ENCODE results near the gene RASGRP4. TPM values are rescaled to one million over a fixed set of nuclear protein-coding genes. Genes with fewer than 3 reads are reported as not detected.

The RASGRP4 gene
- total RNA-seq, 1 experiment from 2014 or later = not detected

DNA sequence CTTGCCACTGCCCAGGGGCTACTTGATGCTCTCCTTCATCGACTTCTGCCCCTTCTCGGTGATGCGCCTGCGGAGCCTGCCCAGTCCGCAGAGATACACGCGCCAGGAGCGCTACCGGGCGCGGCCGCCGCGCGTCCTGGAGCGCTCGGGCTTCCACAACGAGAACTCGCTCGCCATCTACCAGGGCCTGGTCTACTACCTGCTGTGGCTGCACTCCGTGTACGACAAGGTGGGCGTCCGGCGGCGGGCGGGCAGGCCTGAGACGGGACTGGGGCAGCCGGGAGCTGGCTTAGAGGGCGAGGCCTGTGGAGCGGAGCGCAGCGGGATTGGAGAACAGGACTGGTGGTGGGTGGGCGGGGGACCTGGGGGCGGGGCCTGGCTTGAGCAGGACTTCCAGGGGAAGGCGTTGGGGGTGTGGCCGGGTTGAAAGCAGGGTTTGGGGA, 64.4 kb downstream of the RASGRP4 start:
- H3K9ac ChIP-seq (ENCODE audit: low read length) = peak overlapping the region; percentile 46; the same call in 1 of the 2 replicates
- H4K20me1 ChIP-seq (ENCODE audit: insufficient read depth) = no peaks in the 10 kb centered on the region
- DNase-seq (ENCODE audit: low read depth, low spot score) (peak; percentile 73), ATAC-seq (peak; percentile 87)
- H3K4me3 ChIP-seq (replicated peaks in 1 of 2; ENCODE audit: low read depth in 1 of 2, low read length in 2 of 2) = peak overlapping the region; percentile 55 to 68
- no TSS peak for BruUV-seq (replicated peaks)
- ChIA-PET CTCF (interaction anchor here (1.0 kb wide), 1 partner anchor 26 kb away, joined by 3 read pairs; the partner anchor contains the start of gene GGN), POLR2A (interaction anchor here (1.7 to 2.3 kb wide), 2 partner anchors 12 to 26 kb away, joined by 7 to 12 read pairs; partner anchors contain the start of genes GGN and PSMD8), RAD21 (ENCODE audit: low non-redundant PET in 1 of 2, low total read pairs in 2 of 2, uncharacterized antibody in 2 of 2, unreplicated experiment in 2 of 2) (no interaction called here)
- H3K27ac ChIP-seq (ENCODE audit: low read depth, low read length) = peak overlapping the region; percentile 74; the same call in 1 of the 2 replicates
- no peaks in the 10 kb centered on the region for H3K79me2 ChIP-seq (ENCODE audit: insufficient read depth, low read length)
- peak overlapping the region; percentile 92 for H2AFZ ChIP-seq (ENCODE audit: low read depth, low read length, poor library complexity, severe bottlenecking)
- intact Hi-C loops (cut with micrococcal nuclease) = no loop called here
- no peaks in the 10 kb centered on the region for H3K9me2 ChIP-seq (ENCODE audit: insufficient read depth)
- H3K9me3 ChIP-seq (ENCODE audit: control insufficient read depth in 1 of 2, insufficient read depth in 1 of 2, low read depth in 1 of 2, low read length in 2 of 2) = no peaks in the 10 kb centered on the region
- peaks cover 8 to 20% of the 10 kb centered on the region in 2 experiments; a peak in 3 of 4 replicates for H3K4me1 ChIP-seq (ENCODE audit: control insufficient read depth in 1 of 2, insufficient read depth in 2 of 2, low read length in 2 of 2)
- H3K4me2 ChIP-seq (ENCODE audit: low read length) = peak overlapping the region; percentile 99
- peaks cover 11% of the 10 kb centered on the region; the same call in 1 of the 2 replicates for H3K27me3 ChIP-seq (ENCODE audit: insufficient read depth, low read length)
- H3K36me3 ChIP-seq (ENCODE audit: control insufficient read depth in 1 of 2, insufficient read depth in 2 of 2, low read length in 2 of 2) = no peaks in the 10 kb centered on the region
- TF ChIP-seq POLR2AphosphoS5 (IDR thresholded peaks at IDR 0.05; ENCODE audit: low read depth, low read length) (0 out of 2 replicates have a peak, but pooled peaks have one; percentile 17), YY1 (IDR thresholded peaks at IDR 0.05; ENCODE audit: extremely low read depth, insufficient replicate concordance, low read depth, low read length) (no peak)
- TF ChIP-seq, protein P1, sequence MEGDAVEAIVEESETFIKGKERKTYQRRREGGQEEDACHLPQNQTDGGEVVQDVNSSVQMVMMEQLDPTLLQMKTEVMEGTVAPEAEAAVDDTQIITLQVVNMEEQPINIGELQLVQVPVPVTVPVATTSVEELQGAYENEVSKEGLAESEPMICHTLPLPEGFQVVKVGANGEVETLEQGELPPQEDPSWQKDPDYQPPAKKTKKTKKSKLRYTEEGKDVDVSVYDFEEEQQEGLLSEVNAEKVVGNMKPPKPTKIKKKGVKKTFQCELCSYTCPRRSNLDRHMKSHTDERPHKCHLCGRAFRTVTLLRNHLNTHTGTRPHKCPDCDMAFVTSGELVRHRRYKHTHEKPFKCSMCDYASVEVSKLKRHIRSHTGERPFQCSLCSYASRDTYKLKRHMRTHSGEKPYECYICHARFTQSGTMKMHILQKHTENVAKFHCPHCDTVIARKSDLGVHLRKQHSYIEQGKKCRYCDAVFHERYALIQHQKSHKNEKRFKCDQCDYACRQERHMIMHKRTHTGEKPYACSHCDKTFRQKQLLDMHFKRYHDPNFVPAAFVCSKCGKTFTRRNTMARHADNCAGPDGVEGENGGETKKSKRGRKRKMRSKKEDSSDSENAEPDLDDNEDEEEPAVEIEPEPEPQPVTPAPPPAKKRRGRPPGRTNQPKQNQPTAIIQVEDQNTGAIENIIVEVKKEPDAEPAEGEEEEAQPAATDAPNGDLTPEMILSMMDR (IDR thresholded peaks at IDR 0.05 in 2 of 3, conservative IDR thresholded peaks at IDR 0.05 in 1 of 3; ENCODE audit: borderline replicate concordance in 1 of 3, insufficient read depth in 1 of 3, low read depth in 2 of 3, low read length in 2 of 3) = 0 out of 6 replicates have a peak, but pooled peaks of 1 of the 3 experiments have one; percentile 16

Measured in HCT116 (cell line).